ENCODE results near the gene SCUBE2.

Gene SCUBE2

DNA sequence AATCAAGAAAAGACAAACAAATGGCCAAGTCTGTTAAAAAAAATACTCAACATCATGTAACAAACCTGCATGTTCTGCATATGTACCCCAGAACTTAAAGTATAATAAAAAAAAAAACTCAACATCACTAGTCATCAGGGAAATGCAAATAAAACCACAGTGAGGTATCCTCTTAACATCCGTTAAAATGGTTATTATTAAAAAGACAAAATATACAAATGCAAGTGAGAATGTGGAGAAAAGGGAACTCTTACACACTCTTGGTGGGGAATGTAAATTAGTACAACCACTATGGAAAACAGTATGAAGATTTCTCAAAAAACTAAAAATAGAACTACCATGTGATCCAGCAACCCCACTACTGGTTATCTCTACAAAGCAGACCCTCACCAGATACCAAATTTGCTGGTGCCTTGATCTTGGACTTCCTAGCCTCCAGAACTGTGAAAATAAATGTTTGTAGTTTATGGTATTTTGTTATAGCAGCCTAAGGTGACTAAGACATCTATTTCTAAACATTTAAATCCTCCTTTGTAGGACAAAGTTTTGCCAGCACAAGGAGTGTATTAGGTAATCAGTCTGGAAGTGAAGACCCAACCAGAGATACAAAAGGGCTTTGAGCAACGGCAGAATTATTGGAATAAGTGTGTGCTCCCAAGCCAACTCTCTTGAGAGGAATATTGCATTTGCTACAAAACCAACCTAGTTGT is 32.4 kb upstream of the SCUBE2 start:
- DNase-seq (ENCODE audit: low read depth) = no peak
- no peak overlapping the region for H3K4me3 ChIP-seq (ENCODE audit: low read length)
- TF ChIP-seq, protein P1, sequence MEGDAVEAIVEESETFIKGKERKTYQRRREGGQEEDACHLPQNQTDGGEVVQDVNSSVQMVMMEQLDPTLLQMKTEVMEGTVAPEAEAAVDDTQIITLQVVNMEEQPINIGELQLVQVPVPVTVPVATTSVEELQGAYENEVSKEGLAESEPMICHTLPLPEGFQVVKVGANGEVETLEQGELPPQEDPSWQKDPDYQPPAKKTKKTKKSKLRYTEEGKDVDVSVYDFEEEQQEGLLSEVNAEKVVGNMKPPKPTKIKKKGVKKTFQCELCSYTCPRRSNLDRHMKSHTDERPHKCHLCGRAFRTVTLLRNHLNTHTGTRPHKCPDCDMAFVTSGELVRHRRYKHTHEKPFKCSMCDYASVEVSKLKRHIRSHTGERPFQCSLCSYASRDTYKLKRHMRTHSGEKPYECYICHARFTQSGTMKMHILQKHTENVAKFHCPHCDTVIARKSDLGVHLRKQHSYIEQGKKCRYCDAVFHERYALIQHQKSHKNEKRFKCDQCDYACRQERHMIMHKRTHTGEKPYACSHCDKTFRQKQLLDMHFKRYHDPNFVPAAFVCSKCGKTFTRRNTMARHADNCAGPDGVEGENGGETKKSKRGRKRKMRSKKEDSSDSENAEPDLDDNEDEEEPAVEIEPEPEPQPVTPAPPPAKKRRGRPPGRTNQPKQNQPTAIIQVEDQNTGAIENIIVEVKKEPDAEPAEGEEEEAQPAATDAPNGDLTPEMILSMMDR (conservative IDR thresholded peaks at IDR 0.05; ENCODE audit: low read length) = no peak

DNA sequence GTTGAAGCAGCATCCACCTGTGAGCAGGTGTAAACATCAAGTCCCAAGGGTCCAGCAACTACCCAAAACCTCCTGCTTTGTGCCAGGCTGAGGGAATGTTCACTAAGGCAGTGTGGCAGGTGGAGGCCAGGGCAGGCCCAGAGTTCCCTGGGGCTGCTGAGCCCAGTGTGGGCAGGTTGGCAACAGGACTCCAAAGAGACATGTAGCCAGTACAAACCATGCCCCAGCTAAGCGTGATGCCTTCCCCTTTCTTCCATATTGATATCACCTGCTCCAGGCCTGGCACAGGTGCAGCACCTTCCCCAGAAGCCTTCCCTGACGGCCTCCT is 30.0 kb upstream of the SCUBE2 start:
- TF ChIP-seq, protein P1 (conservative IDR thresholded peaks at IDR 0.05; ENCODE audit: low read length) = no peak
- DNase-seq (ENCODE audit: low read depth) = no peak
- H3K4me3 ChIP-seq (ENCODE audit: low read length) = no peak overlapping the region

DNA sequence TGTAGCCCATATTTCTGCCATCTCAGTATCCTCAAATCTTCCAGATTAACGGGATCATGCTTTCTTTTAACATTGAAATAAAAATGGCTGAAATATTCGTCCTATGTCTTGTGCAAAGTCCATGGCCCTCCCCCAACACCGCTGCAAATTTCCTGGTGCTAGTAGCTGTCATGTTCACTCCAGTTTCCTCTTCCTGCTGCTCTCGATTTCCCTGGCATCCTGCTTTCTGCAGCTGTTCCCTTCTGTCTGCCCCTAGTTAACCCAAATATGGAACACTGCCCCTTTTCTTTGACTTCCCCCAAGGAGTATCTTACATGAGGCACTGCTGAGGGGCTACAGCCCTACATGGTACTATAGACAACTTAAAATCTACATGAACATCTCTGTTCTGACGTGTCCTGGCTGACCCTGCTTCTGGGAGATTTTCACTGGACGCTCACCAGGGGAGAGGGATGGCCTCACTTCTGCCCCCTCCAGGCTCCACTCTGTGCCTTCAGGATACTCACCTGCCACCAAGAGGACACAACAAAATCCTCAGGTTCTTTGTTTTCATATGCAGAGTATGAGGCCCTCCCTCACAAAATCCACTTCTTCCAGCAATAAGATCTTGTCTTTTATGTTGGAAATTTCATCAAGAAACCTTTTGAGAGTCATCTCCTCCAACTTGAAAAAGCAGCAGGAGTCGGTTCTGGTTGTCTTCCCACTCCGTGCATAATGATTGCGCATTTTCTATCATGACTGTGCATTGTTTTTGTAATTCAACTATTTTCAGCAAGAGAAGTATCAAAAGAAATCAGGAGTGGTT is 29.5 kb upstream of the SCUBE2 start:
- TF ChIP-seq, protein P1 (conservative IDR thresholded peaks at IDR 0.05; ENCODE audit: low read length) = no peak
- no peak for DNase-seq (ENCODE audit: low read depth)
- no peak overlapping the region for H3K4me3 ChIP-seq (ENCODE audit: low read length)

DNA sequence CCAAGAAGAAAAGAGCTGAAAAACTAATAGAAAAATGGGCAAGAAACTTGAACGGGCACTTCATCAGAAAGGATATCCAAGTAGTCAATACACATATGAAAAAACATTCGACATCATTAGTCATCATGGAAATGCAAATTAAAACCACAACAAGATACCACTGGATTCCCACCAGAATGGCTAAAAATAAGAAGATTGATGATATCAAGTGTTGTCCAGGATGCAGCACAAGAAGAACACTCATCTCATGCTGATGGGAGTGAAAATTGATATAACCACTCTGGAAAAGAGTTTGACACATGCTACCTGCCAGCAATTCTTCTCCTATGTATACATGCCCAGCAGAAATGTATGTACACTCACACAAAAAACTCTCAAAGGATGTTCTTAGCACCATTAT is 26.9 kb upstream of the SCUBE2 start:
- H3K4me3 ChIP-seq (ENCODE audit: low read length) = no peak overlapping the region
- DNase-seq (ENCODE audit: low read depth) = no peak
- TF ChIP-seq, protein P1 (conservative IDR thresholded peaks at IDR 0.05; ENCODE audit: low read length) = no peak

DNA sequence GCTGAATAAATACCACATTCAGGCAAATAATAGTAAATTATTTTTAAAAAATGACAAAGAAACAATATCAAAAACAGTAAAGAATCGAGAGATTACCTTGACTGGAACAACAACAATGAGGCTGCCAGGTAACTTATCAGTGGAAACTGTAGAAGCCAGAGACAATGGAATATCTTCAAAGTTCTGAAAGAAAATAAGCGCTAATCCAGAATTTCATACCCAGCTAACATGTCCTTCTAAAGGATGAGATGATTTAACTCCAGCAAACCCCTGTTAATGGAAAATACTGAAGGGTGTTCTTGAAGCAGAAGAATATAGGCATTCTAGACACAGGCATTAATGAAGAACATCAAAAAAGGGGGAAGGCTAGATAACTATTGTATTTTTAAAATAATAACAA is 20.7 kb upstream of the SCUBE2 start:
- TF ChIP-seq, protein P1 (conservative IDR thresholded peaks at IDR 0.05; ENCODE audit: low read length) = no peak
- no peak for DNase-seq (ENCODE audit: low read depth)
- H3K4me3 ChIP-seq (ENCODE audit: low read length) = no peak overlapping the region

DNA sequence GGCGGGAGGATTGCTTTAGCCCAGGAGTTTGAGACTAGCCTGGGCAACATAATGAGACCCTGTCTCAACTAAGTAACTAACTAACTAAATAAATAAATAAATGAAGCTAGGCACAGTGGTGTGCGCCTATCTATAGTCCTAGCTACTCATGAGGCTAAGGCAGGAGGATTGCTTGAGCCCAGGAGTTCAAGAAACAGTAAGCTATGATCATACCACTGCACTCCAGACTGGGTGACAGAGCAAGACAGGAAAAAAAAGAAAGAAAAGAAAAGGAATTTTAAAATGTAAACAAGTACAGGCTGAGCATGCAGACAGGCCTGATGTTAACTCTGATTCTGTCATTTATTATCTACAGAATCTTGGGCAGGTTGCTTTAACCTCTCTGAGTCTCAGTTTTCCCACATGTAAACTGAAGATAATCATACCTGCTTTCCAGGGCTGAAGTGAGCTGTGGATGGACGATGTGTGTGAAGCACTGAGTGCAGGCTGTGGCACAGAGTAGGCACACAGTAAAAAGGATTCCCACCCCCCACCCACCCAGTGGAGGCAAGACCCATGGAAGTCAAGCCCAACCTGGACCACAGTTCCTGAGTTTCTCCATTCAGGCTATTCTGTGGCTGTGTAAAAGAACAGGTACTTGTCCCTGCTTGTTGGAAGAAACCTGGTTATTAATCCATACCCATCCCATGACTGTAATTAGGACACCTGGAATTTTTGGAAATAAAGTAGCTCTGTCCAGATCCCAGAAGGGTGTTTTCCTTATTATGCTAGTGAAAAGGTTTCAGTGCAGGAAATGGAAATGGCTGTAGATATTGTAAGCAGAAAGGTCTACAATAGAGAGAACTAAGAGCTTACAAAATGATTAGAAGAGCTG is 18.7 kb upstream of the SCUBE2 start:
- DNase-seq (ENCODE audit: low read depth) = no peak
- no peak overlapping the region for H3K4me3 ChIP-seq (ENCODE audit: low read length)
- TF ChIP-seq, protein P1 (conservative IDR thresholded peaks at IDR 0.05; ENCODE audit: low read length) = no peak
